ENCODE results near the gene ADARB1. TPM values are rescaled to one million over a fixed set of nuclear protein-coding genes. Genes with fewer than 3 reads are reported as not detected.

The ADARB1 gene
- total RNA-seq, 1 donor from 2014 or later = 5.1 TPM

DNA sequence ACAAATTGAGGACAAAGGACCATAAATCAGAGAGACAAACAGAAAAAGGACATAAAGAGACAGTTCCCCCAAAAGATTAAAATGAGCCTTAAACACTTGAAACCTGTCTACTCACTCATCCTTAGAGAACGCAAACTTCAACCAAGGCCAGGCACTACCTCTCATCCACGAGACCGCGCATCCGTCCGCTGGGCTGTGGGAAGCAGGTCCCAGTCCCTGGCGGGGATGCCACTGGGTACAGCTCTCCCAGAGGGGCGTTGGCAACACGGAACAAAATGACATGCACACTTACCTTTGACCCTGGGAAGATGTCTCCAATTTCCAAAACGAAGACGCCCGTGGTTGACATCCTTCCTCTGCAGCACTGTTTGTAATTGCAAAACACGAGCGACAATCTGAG is 16.5 kb upstream of the ADARB1 start:
- H3K4me2 ChIP-seq = no peak overlapping the region
- Mint-ChIP-seq H3K9me3 (peaks cover 6% of the 10 kb centered on the region), H3K4me3 (peak overlapping the region; percentile 8), H3K27ac (peak overlapping the region; percentile 10), H3K36me3 (no peaks in the 10 kb centered on the region), H3K4me1 (peaks cover 34% of the 10 kb centered on the region), H3K27me3 (ENCODE audit: insufficient read depth, low read depth) (peaks cover 6% of the 10 kb centered on the region)
- no peaks in the 10 kb centered on the region for H3F3A ChIP-seq (ENCODE audit: low read depth)
- no peak overlapping the region for H3K4me3 ChIP-seq
- no peaks in the 10 kb centered on the region for H4K20me1 ChIP-seq (ENCODE audit: low read depth)
- H3K36me3 ChIP-seq = no peaks in the 10 kb centered on the region
- no peak for TF ChIP-seq CTCF (IDR thresholded peaks at IDR 0.05)
- no peak for TF ChIP-seq EZH2 (IDR thresholded peaks at IDR 0.05)
- no peak for TF ChIP-seq EZH2phosphoT487 (IDR thresholded peaks at IDR 0.05)
- no peaks in the 10 kb centered on the region for H3K79me2 ChIP-seq (ENCODE audit: low read depth)
- no peaks in the 10 kb centered on the region for H3K9me3 ChIP-seq (ENCODE audit: low read depth)
- no peaks in the 10 kb centered on the region for H3K4me1 ChIP-seq
- DNase-seq (ENCODE audit: low spot score) = no peak
- no peaks in the 10 kb centered on the region for H3K27me3 ChIP-seq
- H3K9ac ChIP-seq = no peak overlapping the region
- no peak overlapping the region for H2AFZ ChIP-seq (replicated peaks)
- no peak overlapping the region for H3K27ac ChIP-seq

GRCh38 chr21:45059121-45059520 is 15.3 kb upstream of the ADARB1 start:
- no peak overlapping the region for H3K4me3 Mint-ChIP-seq
- no peaks in the 10 kb centered on the region for H4K20me1 ChIP-seq (ENCODE audit: low read depth)
- peaks cover 8% of the 10 kb centered on the region for H3K9me3 Mint-ChIP-seq
- no peaks in the 10 kb centered on the region for H3K36me3 ChIP-seq
- H2AFZ ChIP-seq (replicated peaks) = no peak overlapping the region
- no peak overlapping the region for H3K27ac ChIP-seq
- no peak for DNase-seq (ENCODE audit: low spot score)
- H3K9me3 ChIP-seq (ENCODE audit: low read depth) = no peaks in the 10 kb centered on the region
- H3K4me2 ChIP-seq = no peak overlapping the region
- H3K4me1 ChIP-seq = peaks cover 4% of the 10 kb centered on the region
- peaks cover 6% of the 10 kb centered on the region for H3K27me3 Mint-ChIP-seq (ENCODE audit: insufficient read depth, low read depth)
- TF ChIP-seq EZH2phosphoT487 (IDR thresholded peaks at IDR 0.05) = no peak
- TF ChIP-seq EZH2 (IDR thresholded peaks at IDR 0.05) = no peak
- TF ChIP-seq CTCF (IDR thresholded peaks at IDR 0.05) = no peak
- H3K9ac ChIP-seq = no peak overlapping the region
- no peaks in the 10 kb centered on the region for H3K27me3 ChIP-seq
- no peak overlapping the region for H3K4me3 ChIP-seq
- H3K27ac Mint-ChIP-seq = no peak overlapping the region
- no peaks in the 10 kb centered on the region for H3K79me2 ChIP-seq (ENCODE audit: low read depth)
- no peaks in the 10 kb centered on the region for H3F3A ChIP-seq (ENCODE audit: low read depth)
- no peaks in the 10 kb centered on the region for H3K36me3 Mint-ChIP-seq
- H3K4me1 Mint-ChIP-seq = peaks cover 29% of the 10 kb centered on the region

DNA sequence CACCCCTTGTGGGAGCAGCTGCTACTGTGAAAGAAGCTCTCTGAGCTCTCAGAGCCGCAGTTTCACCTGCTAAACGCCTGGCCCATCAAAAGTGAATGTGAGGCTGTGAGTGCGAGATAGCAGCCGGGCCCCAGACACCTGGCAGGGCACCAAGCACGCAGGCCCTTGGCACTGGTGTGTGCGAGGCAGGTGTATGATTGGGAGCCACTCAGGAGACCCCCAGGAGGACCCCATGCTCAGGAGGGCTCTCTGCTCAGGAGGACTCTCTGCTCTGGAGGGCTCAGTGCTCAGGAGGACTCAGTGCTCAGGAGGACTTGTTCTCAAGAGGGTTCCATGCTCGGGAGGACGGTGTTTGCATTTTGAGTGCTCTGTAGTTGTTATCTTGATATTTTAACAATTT is 14.3 kb upstream of the ADARB1 start:
- Histone ChIP-seq H3K4me2 (no peak overlapping the region), H4K20me1 (ENCODE audit: low read depth) (no peaks in the 10 kb centered on the region), H3K9ac (no peak overlapping the region), H3K4me3 (no peak overlapping the region), H3K27ac (no peak overlapping the region), H3F3A (ENCODE audit: low read depth) (no peaks in the 10 kb centered on the region), H3K9me3 (ENCODE audit: low read depth) (no peaks in the 10 kb centered on the region), H3K27me3 (no peaks in the 10 kb centered on the region), H2AFZ (replicated peaks) (no peak overlapping the region), H3K36me3 (no peaks in the 10 kb centered on the region), H3K4me1 (peaks cover 10% of the 10 kb centered on the region), H3K79me2 (ENCODE audit: low read depth) (no peaks in the 10 kb centered on the region)
- Mint-ChIP-seq H3K27me3 (ENCODE audit: insufficient read depth, low read depth) (peaks cover 4% of the 10 kb centered on the region), H3K9me3 (peaks cover 8% of the 10 kb centered on the region), H3K4me1 (peaks cover 27% of the 10 kb centered on the region), H3K27ac (no peak overlapping the region), H3K4me3 (no peak overlapping the region), H3K36me3 (no peaks in the 10 kb centered on the region)
- TF ChIP-seq EZH2 (IDR thresholded peaks at IDR 0.05) (no peak), EZH2phosphoT487 (IDR thresholded peaks at IDR 0.05) (no peak), CTCF (IDR thresholded peaks at IDR 0.05) (no peak)
- DNase-seq (ENCODE audit: low spot score) = no peak
